HepG2 (cell line): ENCODE data around the gene LSMEM2. TPM values are rescaled to one million over a fixed set of nuclear protein-coding genes. Genes with fewer than 3 reads are reported as not detected.

Experiments
- ARID4A ChIP-seq: sonication (generic); formaldehyde crosslinking; IDR thresholded peaks from 2 replicates; pipeline ENCODE4 v1.5.0; 2020; ENCODE audit warnings: mild to moderate bottlenecking, missing genetic modification reagents, borderline replicate concordance
- CENPT ChIP-seq: sonication (generic); formaldehyde crosslinking; IDR thresholded peaks from 2 replicates; pipeline ENCODE4 v1.8.0; 2022; ENCODE audit warnings: low read depth, mild to moderate bottlenecking, moderate library complexity, missing genetic modification reagents
- FOSL2 ChIP-seq: sonication (generic); formaldehyde crosslinking; IDR thresholded peaks from 2 replicates; pipeline ENCODE4 v1.4.0; 2020; ENCODE audit warnings: missing genetic modification reagents
- HOXD1 ChIP-seq: sonication (generic); formaldehyde crosslinking; IDR thresholded peaks from 2 replicates; pipeline ENCODE4 v1.5.0; 2020; ENCODE audit warnings: missing genetic modification reagents
- KDM2A ChIP-seq: sonication (generic); formaldehyde crosslinking; IDR thresholded peaks from 2 replicates; pipeline ENCODE4 v1.4.0; 2020; ENCODE audit warnings: low read depth, missing genetic modification reagents, borderline replicate concordance
- KDM5B ChIP-seq: sonication (generic); formaldehyde crosslinking; IDR thresholded peaks from 2 replicates; pipeline ENCODE4 v1.4.0; 2020; ENCODE audit warnings: missing genetic modification reagents, mild to moderate bottlenecking, borderline replicate concordance
- MEIS1 ChIP-seq: sonication (generic); formaldehyde crosslinking; IDR thresholded peaks from 2 replicates; pipeline ENCODE4 v1.9.0; 2021; ENCODE audit warnings: mild to moderate bottlenecking, missing genetic modification reagents, moderate library complexity, borderline replicate concordance
- MLLT10 ChIP-seq: sonication (generic); formaldehyde crosslinking; IDR thresholded peaks from 2 replicates; pipeline ENCODE4 v1.4.0; 2020; ENCODE audit warnings: missing genetic modification reagents
- MTERF4 ChIP-seq: sonication (generic); formaldehyde crosslinking; IDR thresholded peaks from 2 replicates; pipeline ENCODE4 v1.8.0; 2023; ENCODE audit warnings: mild to moderate bottlenecking, missing genetic modification reagents
- NONO ChIP-seq, 2 experiments: fragments of 450-650 bp in 1 of 2; sonication (generic) in 1 of 2; formaldehyde crosslinking in 1 of 2; IDR thresholded peaks in 1 of 2; conservative IDR thresholded peaks in 1 of 2; 2 replicates each; pipeline versions ENCODE4 v1.6.1 to v1.8.0; 2017 to 2022; ENCODE audit warnings: mild to moderate bottlenecking in 1 of 2, missing genetic modification reagents in 1 of 2, moderate library complexity in 1 of 2
- NR2C2 ChIP-seq: sonication (generic); formaldehyde crosslinking; IDR thresholded peaks from 2 replicates; pipeline ENCODE4 v1.4.0; 2020; ENCODE audit warnings: missing genetic modification reagents, mild to moderate bottlenecking, moderate library complexity, borderline replicate concordance
- SCMH1 ChIP-seq: sonication (generic); formaldehyde crosslinking; IDR thresholded peaks from 2 replicates; pipeline ENCODE4 v1.9.0; 2021; ENCODE audit warnings: missing genetic modification reagents, mild to moderate bottlenecking, borderline replicate concordance
- SPEN ChIP-seq: sonication (generic); formaldehyde crosslinking; IDR thresholded peaks from 2 replicates; pipeline ENCODE4 v1.5.1; 2020; ENCODE audit warnings: low read depth, mild to moderate bottlenecking, missing genetic modification reagents
- TCF12 ChIP-seq, 2 experiments: fragments of 450-650 bp in 1 of 2; sonication (generic) in 1 of 2; formaldehyde crosslinking in 1 of 2; IDR thresholded peaks; 2 replicates each; pipeline versions ENCODE4 v1.6.1 to v1.8.0; 2017 to 2022; ENCODE audit warnings: antibody characterized with exemption in 1 of 2, mild to moderate bottlenecking in 1 of 2, missing genetic modification reagents in 1 of 2, moderate library complexity in 1 of 2
- XRCC5 ChIP-seq: fragments of 200-400 bp; formaldehyde crosslinking; optimal IDR thresholded peaks from 2 replicates; pipeline ENCODE3; 2017; ENCODE audit warnings: mild to moderate bottlenecking, low read length
- ZKSCAN1 ChIP-seq: fragments of 150-350 bp; IDR thresholded peaks from 2 replicates; pipeline ENCODE4 v1.6.1; 2014; ENCODE audit warnings: low read length
- ZNF12 ChIP-seq: sonication (generic); formaldehyde crosslinking; IDR thresholded peaks from 2 replicates; pipeline ENCODE4 v1.5.0; 2020; ENCODE audit warnings: missing genetic modification reagents
- ZNF121 ChIP-seq: sonication (generic); formaldehyde crosslinking; IDR thresholded peaks from 2 replicates; pipeline ENCODE4 v1.5.0; 2020; ENCODE audit warnings: mild to moderate bottlenecking, missing genetic modification reagents
- ZNF234 ChIP-seq: sonication (generic); formaldehyde crosslinking; conservative IDR thresholded peaks from 2 replicates; pipeline ENCODE4 v1.5.1; 2020; ENCODE audit warnings: mild to moderate bottlenecking, missing genetic modification reagents
- ZNF563 ChIP-seq: sonication (generic); formaldehyde crosslinking; IDR thresholded peaks from 2 replicates; pipeline ENCODE4 v1.8.0; 2022; ENCODE audit warnings: mild to moderate bottlenecking, moderate library complexity, missing genetic modification reagents
- ZNF607 ChIP-seq: sonication (generic); formaldehyde crosslinking; IDR thresholded peaks from 2 replicates; pipeline ENCODE4 v1.5.1; 2020; ENCODE audit warnings: missing genetic modification reagents, mild to moderate bottlenecking, borderline replicate concordance
- ZNF691 ChIP-seq: sonication (generic); formaldehyde crosslinking; IDR thresholded peaks from 2 replicates; pipeline ENCODE4 v1.4.0; 2020; ENCODE audit warnings: missing genetic modification reagents, low read depth, mild to moderate bottlenecking, borderline replicate concordance
- ZNF749 ChIP-seq: sonication (generic); formaldehyde crosslinking; IDR thresholded peaks from 2 replicates; pipeline ENCODE4 v1.8.0; 2022; ENCODE audit warnings: mild to moderate bottlenecking, missing genetic modification reagents, moderate library complexity, borderline replicate concordance
- polyA plus RNA-seq, 8 experiments: library from polyadenylated mRNA; depleted of rRNA in 3 of 8; stranded (reverse) in 7 of 8; unstranded in 1 of 8; fragments of >200 nt; fragmentation: Illumina TruSeq in 4 of 8; extraction: Trizol in 4 of 8; gene quantifications; 2 replicates each; pipeline versions ENCODE4 v1.2.1 to v1.2.3, GENCODE V29; 2011 to 2016; ENCODE audit warnings: low read depth in 4 of 8, missing spikeins in 1 of 8, mixed read lengths in 1 of 8; ENCODE audit not compliant: insufficient read depth in 1 of 8
- total RNA-seq, 5 experiments: library from RNA; depleted of rRNA; stranded (reverse); fragments of >200 nt; fragmentation: Illumina TruSeq; extraction: Trizol; gene quantifications; 2 replicates each; pipeline ENCODE4 v1.2.3, GENCODE V29; 2016; ENCODE audit warnings: low read depth in 1 of 5

Gene LSMEM2
- total and polyA plus RNA-seq, 2 of the 13 experiments (the other 11 are each of a cell fraction or from before 2014, with no cell fraction given) = 0.07 to 0.41 TPM

- TF ChIP-seq HOXD1 (no peak), ZNF563 (CRISPR knock-in tag) (no peak), FOSL2 (peak; percentile 68), KDM2A (CRISPR knock-in tag) (no peak), TCF12 (IDR thresholded peaks at IDR 0.05) (no peak), TCF12 (CRISPR knock-in tag; IDR thresholded peaks at IDR 0.05) (no peak), CENPT (CRISPR knock-in tag) (no peak), XRCC5 (no peak), ZNF749 (CRISPR knock-in tag) (no peak), ZNF234 (CRISPR knock-in tag) (no peak), MEIS1 (CRISPR knock-in tag) (no peak), MLLT10 (no peak), SPEN (CRISPR knock-in tag) (no peak), SCMH1 (CRISPR knock-in tag) (no peak), NR2C2 (CRISPR knock-in tag) (no peak), ARID4A (CRISPR knock-in tag) (no peak), ZNF12 (peak; percentile 78), KDM5B (0 out of 2 replicates have a peak, but pooled peaks have one; percentile 32), ZKSCAN1 (no peak), ZNF607 (no peak), NONO (IDR thresholded peaks at IDR 0.05) (no peak), NONO (CRISPR knock-in tag; conservative IDR thresholded peaks at IDR 0.05) (no peak), ZNF121 (CRISPR knock-in tag) (no peak), ZNF691 (CRISPR knock-in tag) (no peak), MTERF4 (no peak)
- TF ChIP-seq, all 625 proteins: peak for 4
These were observed 37.9 kb downstream of the LSMEM2 start (continued) for GRCh38 chr3:50316657-50317242.
